Fibroblast of skin of right quadriceps (primary cell): ENCODE results near the gene RASA3.

ENCODE experiments used
- DNase-seq: peaks from one replicate; pipeline ENCODE4 v3.0.0-alpha.2; 2013

The RASA3 gene

DNA sequence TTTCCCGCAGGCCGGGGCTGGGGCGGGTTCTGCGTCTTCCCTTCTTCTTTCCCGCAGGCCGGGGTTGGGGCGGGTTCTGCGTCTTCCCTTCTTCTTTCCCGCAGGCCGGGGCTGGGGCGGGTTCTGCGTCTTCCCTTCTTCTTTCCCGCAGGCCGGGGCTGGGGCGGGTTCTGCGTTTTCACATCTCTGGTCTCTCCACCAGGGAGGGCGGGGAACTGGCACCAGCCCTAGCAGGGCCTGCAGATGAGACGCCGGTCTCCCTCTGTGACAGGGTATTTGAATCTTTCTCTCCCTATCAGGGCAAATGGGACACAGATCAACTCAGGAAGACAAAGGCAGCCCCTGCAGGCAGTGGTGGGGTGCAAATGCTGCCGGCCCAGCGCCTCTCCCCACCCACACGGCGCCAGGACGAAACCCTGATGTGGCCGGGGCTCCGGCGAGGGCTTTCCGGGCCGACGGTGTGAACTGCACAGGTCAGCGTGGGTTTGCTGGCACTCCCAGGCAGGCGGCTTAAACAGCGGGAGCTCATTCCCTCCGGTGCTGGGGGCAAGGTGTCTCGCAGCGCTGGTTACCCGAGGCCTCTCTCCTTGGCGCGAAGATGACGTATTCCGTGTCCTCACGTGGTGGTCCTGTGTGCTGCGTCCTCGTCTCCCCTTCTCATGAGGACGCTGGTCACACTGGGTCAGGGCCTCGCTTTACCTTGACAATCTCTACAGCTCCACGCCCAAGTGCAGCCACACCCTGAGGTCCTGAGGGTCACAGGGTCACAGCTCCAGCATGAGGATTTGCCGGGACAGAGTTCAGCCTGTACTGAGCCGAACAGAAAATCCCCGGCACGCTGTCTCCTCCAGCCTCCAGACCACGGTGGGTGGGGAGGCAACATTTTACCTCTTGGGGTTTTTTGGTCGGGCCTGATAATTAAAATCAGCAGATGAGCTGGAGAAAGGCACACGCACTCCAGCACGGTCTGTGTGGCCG is 157.8 kb downstream of the RASA3 start:
- DNase-seq = no peak

DNA sequence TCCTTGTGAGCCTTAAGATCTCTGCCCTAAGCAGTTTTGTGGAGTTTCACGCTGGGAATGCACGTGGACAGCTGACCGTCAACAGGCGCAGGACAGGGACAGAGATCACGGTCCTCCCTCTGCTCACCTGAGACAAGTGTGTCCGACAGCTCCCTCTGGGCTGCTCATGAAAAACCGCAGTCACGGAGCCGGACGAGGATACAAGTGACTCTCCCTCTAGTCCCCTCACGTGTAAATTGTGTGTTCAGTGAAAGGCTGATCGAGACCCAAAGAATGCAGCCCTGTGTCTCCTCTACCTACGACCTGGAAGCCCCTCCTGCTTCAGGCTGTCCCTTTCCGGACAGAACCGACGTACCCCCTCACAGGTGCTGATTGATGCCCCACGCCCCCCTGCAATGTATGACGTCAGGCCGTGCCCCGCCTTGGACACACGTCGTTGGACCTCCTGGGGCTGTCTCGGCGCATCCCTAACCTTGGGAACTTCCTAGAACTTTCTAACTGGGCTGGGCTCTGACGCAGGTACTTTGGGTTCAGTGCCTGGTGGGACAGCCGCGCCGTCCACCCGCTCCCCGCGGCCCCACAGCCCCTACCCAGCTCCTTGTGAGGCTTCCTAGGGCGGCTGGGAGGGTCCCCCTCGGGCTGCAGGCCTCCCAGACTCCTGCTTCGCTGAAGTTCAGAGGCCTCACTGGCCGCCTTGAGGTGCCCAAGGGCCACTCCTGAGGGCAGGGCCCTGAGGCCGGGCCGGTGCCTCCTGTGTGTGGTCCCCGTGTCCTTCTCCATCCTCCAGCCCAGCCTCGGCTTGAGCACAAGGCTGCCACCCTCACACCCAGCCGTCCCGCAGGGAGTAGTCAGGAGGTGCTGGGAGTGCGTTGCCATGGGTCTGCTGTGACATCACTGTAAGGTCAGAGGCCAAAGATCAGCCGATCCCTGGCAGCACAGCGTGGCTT is 158.9 kb downstream of the RASA3 start, which contains the start of gene C13orf46:
Gene C13orf46 (minus strand): TSS at position 859 of the 947 bp plus-strand sequence. CDS start 79 bp downstream, at position 780.
- no peak for DNase-seq

DNA sequence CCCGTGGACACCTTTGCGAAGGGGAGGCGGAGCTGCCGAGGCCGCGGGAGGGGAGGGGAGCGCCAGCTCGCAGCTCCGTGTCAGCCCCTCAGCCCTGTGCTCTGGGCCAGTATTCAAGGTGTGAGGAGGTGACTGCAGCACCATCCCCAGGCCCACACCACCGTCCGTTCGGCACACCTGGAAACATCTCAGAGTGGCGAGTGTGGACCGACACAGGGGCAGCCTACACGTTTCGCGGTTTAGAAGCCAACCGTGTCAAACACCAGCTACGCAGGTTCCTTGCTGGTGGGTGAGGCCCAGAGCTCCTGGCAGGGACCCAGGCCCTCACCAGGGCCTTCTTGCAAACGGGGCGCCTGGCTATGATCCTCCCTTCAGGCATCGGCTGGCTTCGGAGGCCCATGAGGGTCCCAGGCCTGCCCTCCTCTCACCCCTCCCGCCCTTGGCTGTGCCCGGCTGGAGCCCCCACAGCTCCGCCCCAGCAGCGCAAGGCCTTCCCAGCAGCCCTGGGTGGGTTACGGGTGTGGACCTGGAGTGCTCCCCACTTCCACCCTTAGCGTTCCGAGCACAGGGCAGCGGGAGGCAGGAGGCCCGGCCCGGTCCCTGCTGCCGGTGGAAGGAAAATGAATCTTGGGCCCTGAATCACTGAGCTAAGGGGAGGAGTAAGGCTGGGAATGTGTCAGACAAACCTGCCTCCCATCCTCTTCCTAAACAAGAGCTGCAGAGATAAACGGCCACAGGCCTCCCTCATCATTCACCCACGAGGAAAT is 159.8 kb downstream of the RASA3 start:
- DNase-seq = no peak

DNA sequence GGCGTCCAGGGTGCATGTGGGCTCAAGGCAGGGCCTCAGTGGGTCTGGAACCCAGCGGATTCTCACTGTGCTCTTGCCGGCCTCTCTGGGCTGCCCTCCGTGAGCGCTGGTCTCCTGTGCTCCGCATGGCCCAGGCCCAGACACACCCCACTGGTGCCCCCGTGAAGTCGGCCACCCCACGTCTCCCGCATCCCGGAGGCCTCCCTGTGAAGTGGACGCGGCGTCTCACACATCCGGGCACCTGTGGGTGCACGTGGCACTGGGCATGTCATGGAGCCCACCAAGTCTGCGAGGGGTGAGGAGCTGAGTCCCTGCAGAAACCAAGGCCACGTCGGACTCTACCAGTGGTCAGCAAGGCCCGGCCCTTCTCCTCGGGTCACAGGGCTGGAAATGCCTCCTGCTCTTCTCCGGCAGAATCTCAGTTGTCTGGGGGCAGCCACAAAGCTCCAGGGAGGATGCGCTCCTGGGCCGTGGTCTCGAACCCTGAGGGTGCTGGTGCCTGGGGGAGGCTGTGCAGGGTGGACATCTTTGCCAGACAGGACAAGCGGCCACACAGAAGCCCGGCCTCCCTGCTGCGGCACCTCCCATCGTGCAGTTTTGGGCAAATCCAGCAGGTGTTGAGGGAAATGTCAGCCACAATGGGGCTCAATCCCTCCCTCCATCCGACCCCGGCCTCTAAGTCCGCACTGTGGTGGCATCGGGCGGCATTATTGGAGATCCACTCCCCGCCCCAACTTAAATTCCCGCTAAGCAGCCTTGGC is 160.8 kb downstream of the RASA3 start:
- DNase-seq = no peak

DNA sequence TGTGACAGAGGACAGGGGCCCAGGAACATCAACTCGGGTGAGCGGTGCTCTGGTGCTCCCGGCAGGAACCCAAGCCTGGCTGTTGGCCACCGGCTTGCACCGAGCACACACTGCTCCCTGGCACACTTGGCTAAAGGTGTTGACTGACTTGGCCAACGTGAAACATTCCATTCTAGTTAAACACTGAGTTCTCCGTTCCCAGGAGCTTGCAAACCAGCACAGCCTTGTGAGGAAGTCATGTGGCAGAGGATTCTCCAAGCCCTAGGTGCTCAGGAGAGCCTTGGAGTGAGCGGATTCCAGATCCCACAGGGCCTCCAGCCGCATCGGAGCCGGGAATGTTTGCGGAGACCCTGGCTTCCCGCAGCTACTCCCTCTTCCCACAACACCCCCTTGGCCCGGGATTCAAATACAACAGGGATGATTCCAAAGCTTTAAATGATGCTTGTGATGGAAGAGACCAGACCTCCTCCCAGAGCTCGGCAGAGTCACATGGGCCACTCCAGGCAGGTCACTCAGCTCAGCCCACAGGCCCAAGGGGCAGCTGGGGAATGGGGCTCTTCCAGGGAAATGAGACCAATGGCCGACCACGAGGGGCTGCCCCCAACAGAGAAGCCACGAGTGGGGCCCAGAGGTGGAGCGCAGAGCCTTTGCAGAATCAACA is 161.5 kb downstream of the RASA3 start:
- DNase-seq = peak; percentile 28

DNA sequence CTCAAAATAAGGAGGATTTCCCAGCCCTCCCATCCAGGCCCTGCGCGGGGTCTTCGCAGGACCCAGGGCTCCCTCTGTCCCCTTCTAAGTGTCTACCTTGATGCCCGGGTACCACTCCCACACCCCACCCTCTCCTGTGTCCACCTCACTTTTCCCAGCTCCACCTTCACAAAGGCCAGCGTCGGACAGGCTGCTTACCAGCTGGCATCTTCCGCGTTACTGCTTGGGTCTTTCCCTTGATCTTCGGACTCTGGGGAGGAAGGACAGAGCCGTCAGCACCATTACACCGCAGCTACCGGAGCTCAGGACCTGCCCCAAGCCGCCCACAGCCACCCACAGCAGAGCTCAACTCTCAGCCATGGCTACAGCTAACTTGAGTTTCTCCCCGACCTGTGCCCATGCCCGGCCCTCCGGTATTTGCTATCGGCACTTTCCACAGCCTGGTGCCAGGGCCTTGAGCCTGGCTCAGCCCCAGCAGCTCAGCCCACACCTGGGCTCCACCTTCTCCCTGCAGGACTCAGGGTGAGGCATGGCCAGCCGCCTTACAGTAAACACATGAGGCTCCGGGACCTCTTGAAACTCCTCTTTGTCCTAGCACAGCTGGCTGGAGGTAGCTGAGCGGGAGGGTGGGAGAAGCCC is 162.3 kb downstream of the RASA3 start:
- DNase-seq = no peak

DNA sequence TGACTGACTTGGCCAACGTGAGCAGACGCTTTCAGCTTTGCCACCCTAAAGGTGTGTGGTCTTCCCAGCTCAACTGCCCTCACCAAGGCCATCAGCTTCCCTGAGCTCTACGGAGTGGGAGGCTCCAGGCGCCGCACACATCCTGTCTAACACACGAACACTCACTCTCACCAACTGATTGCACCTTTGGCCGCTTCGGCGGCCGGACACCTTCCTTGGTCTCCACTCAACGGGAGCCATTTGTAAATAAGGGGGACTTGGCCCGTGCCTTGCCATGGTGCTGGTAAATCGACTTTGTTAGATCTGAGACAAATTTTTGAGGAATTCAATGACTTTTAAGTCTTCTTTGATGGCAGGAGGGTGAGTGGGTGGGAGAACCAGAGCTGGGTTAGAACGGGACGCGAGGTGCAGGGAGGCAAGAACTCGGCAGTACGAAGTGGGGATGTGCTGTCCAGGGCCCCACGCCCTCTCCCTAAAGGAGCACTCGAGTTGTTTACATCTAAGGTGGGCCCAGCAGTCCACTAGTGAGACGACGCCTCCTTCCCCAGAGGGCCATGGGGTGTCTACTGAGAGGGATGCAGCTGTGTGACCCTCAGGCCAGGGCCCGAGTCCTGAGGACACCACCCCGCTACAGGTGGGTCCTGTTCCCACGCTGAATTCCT is 163.0 kb downstream of the RASA3 start:
- no peak for DNase-seq

DNA sequence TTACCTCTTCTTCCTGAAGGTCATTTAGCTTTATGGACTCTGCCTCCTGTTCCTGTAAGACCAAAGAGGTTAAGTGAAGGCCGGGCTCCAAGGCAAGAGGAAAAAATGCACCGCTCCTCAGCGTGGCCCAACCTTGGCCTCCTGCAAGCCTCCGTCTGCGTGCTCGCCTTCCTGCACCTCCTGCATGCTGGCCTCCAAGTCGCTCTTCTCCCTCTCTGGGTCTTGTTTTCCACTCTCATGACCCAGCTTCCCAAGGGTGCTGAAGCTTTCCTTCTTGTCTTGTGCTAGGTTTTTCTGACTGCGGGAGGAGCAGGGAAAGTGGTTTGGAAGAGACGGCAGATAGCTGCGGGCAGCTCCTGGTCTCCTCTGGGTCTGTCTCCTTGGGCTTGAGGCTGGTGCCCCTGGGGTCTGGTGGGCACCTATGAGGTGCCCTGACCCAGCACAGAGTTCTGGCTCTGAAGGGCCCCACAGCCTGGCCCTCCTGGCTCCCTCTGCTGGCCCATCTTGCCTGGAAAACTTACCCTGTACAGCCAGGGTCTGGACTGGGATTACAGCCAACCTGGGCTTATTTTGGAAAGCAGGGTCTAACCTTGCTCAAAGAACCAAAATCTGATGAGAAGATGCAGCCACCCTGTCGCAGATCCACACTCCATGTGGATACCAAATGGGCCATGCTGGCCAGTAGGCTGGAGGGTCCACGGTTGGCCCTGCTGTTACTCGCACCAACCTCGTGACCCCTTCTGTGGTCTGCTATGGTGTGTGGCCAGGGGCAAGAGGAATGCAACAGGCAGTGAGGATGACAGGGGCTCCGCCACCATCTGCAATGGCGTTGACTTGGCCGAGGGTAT is 163.7 kb downstream of the RASA3 start:
- no peak for DNase-seq

DNA sequence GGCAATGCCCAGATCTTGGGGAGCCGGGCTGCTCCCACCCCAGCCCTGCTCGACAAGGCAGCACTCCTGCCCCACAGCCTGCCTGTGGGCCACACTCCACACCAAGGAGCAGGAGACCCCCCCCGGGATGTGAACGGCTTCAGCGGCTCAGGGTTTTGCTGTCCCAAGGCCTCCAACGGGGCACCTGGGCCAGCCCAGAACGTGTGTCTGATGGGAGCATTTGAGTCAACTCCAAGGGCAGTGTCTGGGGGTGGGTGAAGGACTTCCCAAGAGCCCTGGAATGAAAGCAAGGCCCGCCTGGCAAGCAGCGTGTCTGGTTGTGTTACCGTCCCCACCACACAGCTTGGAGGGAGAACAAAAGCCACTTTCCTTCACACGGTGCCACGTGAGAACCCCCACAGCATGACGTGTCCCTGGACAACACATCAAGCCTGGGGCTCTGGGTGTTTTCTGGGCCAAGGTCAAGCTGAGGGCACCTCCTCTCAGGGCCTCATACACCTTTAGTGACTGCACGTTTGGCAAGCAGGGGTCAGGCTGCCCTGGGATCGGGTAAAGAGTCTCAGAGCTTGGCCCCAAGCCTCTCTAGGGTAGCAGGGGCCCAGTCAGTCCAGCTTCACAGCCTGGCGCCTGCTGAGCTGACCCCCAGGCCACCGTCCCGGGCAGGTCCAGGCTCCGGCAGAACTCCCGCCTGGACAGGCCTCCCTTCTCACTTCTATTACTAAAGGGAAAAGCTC is 164.5 kb downstream of the RASA3 start:
- no peak for DNase-seq

DNA sequence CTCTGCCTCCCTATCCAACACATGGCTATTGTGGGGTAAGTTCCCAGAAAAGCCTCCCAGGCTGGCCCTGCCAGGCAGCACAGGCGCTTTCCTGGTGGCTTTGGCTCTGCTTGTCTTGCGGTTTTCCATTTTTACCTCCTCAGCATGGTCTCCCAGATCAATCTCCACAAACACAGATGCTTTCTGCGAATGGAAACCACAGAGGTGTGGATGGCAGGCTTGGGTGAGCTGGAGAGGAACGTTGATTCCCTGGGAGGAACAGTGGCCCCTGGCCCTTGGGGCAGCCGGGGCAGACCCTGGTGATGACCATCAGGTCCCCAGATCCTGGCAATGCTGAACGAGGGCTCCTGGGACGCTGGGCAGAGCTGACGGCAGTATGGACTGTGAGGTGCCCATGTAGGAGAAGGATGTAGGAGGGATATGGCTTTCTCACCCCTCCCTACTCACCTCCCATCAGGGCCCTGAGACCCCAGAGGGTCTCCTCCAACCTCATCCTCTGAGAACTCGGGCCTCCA is 165.2 kb downstream of the RASA3 start:
- DNase-seq = no peak

DNA sequence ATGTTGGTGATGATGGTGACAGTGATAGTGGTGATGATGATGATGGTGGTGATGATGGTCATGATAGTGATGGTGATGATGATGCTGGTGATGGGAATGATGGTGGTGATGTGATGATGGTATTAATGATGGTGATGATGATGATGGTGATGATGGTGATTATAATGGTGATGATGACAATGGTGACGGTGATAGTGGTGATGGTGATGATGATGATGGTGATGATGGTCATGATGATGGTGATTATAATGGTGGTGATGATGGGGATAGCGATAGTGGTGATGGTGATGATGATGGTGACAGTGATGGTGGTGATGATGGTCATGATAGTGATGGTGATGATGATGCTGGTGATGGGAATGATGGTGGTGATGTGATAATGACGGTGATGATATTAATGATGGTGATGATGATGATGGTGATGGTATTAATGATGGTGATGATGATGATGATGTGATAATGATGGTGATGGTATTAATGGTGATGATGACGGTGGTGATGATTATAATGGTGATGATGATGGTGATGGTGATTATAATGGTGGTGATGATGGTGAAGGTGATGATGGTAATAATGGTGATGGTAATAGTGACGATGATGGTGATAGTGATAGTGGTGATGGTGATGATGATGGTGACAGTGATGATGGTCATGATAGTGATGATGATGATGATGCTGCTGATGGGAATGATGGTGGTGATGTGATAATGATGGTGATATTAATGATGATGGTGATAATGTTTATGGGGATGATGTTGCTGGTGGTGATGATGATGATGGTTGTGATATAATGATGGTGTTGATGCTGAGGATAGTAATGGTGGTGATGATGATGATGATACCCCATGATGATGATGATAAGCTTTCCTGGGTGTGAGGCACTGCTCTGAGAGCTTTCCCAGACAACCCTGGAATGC is 166.2 kb downstream of the RASA3 start:
- no peak for DNase-seq

DNA sequence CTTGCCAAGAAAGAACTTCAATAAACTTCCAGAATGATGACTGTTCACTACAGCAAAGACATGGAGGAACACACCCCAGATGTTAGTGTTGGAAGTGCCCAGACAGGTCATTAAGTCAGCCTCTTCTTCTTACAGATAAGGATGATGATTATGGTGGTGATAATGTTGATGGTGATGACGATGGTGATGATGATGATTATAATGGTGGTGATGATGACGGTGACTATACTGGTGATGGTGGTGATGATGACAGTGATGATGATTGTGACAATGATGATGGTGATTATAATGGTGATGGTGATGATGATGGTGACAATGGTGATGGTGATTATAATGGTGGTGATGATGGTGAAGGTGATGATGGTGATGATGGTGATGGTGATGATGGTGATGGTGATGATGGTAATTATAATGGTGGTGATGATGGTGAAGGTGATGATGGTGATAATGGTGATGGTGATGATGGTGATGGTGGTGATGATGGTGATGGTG is 167.0 kb downstream of the RASA3 start:
- no peak for DNase-seq

DNA sequence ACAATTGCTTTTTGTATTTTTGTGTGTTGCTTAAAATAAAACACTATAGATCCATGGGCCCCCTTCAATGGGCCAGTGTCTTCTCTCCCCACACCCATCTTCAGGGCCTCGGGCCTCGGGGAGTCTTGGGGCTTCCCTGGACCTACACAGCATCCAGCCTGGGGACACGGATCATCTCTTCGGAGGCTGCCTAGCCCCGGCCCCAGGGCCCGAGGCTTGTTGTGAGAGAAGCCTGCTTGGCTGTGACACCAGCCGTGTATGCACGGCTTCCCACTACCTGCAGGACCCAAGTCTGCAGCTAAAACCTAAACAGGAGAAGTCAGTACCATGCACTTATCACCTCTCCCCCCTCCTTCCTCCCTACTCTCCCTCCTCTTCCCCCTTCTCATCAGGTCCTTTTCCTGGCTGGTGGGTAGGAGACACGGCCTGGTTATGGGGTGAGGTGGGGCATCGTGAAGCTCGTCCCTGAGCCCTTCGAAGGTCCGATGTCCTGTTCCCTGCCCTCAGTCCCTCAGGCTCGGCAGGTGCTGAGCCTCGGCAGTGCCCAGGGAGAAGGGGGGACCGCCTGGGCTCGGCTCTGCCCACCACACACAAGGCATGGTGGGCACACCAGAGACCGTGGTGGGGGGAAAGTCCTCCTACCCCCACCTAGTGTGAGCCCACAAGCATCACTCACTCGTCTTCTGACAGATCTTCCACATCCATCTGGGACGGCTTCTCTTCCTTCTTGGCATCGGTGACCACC is 168.0 kb downstream of the RASA3 start:
- no peak for DNase-seq

DNA sequence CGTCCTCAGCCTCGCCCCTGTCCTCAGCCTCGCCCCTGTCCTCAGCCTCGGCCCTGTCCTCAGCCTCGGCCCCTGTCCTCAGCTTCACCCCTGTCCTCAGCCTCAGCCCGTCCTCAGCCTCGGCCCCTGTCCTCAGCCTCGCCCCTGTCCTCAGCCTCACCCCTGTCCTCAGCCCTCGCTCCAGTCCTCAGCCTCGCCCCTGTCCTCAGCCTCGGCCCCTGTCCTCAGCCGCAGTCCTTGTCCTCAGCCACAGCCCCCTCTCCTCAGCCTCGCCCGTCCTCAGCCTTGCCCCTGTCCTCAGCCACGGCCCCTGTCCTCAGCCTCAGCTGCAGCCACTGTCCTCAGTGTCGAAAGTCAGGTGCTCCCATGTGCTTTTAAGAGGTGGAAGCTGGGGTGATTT is 169.0 kb downstream of the RASA3 start:
- no peak for DNase-seq

DNA sequence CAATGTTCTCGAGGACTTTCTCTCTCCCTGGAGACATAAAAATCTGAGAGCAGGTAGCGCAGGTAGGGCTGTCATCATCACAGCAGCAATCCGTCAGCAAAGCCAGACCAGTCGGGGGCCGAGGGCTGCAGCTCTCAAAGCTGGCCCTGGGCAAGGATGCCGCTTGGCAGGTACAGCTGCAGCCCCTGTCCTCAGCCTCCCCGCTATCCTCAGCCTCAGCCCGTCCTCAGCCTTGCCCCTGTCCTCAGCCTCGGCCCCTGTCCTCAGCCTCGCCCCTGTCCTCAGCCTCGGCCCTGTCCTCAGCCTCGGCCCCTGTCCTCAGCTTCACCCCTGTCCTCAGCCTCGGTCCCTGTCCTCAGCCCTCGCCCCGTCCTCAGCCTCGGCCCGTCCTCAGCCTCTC is 169.4 kb downstream of the RASA3 start:
- DNase-seq = no peak

DNA sequence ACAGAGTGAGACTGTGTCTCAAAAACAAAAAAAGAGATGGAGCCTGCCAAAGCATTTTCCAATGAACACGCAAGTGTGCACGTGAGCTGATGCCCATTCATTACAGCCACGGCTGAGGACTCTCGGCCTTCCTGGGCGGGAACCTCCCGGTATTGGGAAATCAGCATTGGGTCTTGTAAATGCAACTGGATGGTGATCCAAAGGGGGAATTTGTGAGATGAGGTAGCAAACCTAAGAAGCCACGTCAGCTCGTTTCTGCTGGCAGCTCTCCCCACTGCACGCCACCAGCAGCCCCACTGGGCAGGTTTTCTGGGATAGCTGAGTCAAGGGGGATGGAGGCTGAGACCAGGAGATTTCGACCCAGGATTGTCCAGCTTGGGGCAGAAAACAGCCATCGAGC is 170.0 kb downstream of the RASA3 start:
- no peak for DNase-seq
